ENCODE measurements around the gene WNT1.

WNT1 gene

DNA sequence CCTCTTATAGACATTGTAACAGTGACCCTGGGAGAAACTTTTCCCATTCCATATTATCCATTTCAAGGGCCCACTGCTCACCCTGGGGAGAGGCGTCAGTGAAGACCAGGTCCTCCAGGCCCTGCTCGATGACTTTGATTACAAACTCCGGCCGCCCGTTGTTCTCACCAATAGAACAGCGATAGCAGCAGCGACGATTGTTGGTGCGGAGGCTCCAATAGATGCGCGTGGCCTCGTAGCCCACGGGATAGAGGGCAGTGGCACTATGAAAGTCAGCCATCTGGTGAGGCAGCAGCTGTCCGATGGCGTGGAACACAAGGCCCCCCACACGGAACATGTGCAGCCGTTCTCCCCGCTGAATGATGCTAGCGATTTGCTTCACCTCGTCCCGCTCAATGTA is 48.0 kb downstream of the WNT1 start:
- in situ Hi-C loops (cut with MboI; ENCODE audit: low sequenced_read_pairs), result no loop called here

- in situ Hi-C loops (cut with MboI; ENCODE audit: low sequenced_read_pairs), result no loop called here
Measured at GRCh38 chr12:49026678-49027480, 48.8 kb downstream of the WNT1 start.

- in situ Hi-C loops (cut with MboI; ENCODE audit: low sequenced_read_pairs), result no loop called here
Measured at GRCh38 chr12:49027846-49028555, 49.9 kb downstream of the WNT1 start.

GRCh38 chr12:49028666-49029275 is 50.6 kb downstream of the WNT1 start:
- in situ Hi-C loops (cut with MboI; ENCODE audit: low sequenced_read_pairs), result no loop called here

DNA sequence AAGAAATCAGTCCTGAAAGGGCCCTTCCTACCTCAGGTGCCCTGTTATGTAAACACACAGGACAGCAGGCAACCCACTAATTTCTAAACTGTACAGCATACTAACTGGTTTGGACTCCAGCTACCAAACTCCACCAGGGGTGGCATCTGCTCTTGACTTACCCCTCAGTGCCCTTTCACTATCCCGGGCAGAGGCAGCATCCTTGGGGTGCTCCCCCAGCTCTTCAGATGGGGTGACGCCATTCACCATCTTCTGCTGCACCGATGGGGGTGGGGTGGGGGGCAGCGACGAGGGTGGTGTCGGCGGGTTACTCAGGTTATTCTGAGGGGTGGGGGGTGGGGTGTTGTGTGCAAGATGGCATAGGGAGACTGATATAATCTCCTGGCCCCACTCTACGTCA is 52.0 kb downstream of the WNT1 start:
- in situ Hi-C loops (cut with MboI; ENCODE audit: low sequenced_read_pairs), result no loop called here

- in situ Hi-C loops (cut with MboI; ENCODE audit: low sequenced_read_pairs), result no loop called here
Measured at GRCh38 chr12:49030714-49031572, 52.8 kb downstream of the WNT1 start.

GRCh38 chr12:49031573-49032161 is 53.5 kb downstream of the WNT1 start:
- in situ Hi-C loops (cut with MboI; ENCODE audit: low sequenced_read_pairs), result no loop called here

All from HL-60/S4 treated with phorbol 12-myristate 13-acetate at 8.2 ng/mL for 4 days and 3 days (cell line).